Vagina (tissue), 2 donors: ENCODE data around the gene KNDC1. TPM values are rescaled to one million over a fixed set of nuclear protein-coding genes. Genes with fewer than 3 reads are reported as not detected.
A peak's percentile ranks its signal among the peaks of the same experiment; 100 is the strongest.
"Not testable (repeated sequence)": the region's sequence is repeated elsewhere in the genome, so short reads cannot be mapped to it uniquely, and the experiment has no call there.

Experiments
- DNase-seq, 2 donors: peaks; one replicate each; pipeline ENCODE4 v3.0.0-alpha.2; 2017; ENCODE audit errors: extremely low spot score in 2 of 2
- H3K27ac ChIP-seq: fragments of 200-600 bp; sonication (generic); one replicate; pipeline ENCODE4 v1.5.1; 2019
- H3K27me3 ChIP-seq: fragments of 200-600 bp; sonication (generic); one replicate; pipeline ENCODE4 v1.5.1; 2019
- H3K36me3 ChIP-seq, 2 donors: fragments of 200-600 bp; sonication (generic); one replicate each; pipeline ENCODE4 v1.5.1; 2017 to 2019
- H3K4me1 ChIP-seq: fragments of 200-600 bp; sonication (generic); one replicate; pipeline ENCODE4 v1.5.1; 2019
- H3K4me3 ChIP-seq, 2 donors: fragments of 200-600 bp; sonication (generic); 1 replicate in 1 of 2; 2 replicates in 1 of 2; pipeline ENCODE4 v1.5.1; 2016 to 2019
- H3K9me3 ChIP-seq: fragments of 200-600 bp; sonication (generic); one replicate; pipeline ENCODE4 v1.5.1; 2019
- CTCF ChIP-seq, 3 experiments: fragments of 450-650 bp in 2 of 3; fragments of 200-600 bp in 1 of 3; sonication (generic) in 1 of 3; IDR thresholded peaks; one replicate each; pipeline ENCODE4 v1.5.1; 2017 to 2019; ENCODE audit warnings: antibody characterized with exemption in 3 of 3, mild to moderate bottlenecking in 2 of 3, moderate library complexity in 2 of 3
- POLR2A ChIP-seq, 2 donors: fragments of 450-650 bp; IDR thresholded peaks; one replicate each; pipeline ENCODE4 v1.6.1; 2017; ENCODE audit warnings: antibody characterized with exemption in 2 of 2, mild to moderate bottlenecking in 2 of 2, moderate library complexity in 2 of 2
- POLR2AphosphoS5 ChIP-seq, 2 donors: sonication (generic); formaldehyde crosslinking; IDR thresholded peaks; one replicate each; pipeline ENCODE4 v1.9.0; 2017; ENCODE audit warnings: antibody characterized with exemption in 2 of 2, mild to moderate bottlenecking in 2 of 2, low read depth in 1 of 2; ENCODE audit not compliant: insufficient read depth in 1 of 2
- intact Hi-C: fragments of 100-400 bp; cut with DNase I; formaldehyde crosslinking; loops from one replicate; pipeline ENCODE4 v1.15.1; 2023
- total RNA-seq: library from RNA; depleted of rRNA; stranded (reverse); fragments of >200 nt; gene quantifications from one replicate; pipeline ENCODE4 v1.2.3, GENCODE V29; 2016

KNDC1 gene
- total RNA-seq, 1 donor from 2014 or later = 3.4 TPM

GRCh38 chr10:133132473-133133291 is 27.3 kb upstream of the KNDC1 start:
- H3K27me3 ChIP-seq = no peaks in the 10 kb centered on the region
- H3K9me3 ChIP-seq = no peaks in the 10 kb centered on the region
- no peaks in the 10 kb centered on the region for H3K4me1 ChIP-seq
- intact Hi-C loops = no loop called here
- peak in 1 of 2 donors; percentile 64 for DNase-seq
- no peak overlapping the region for H3K4me3 ChIP-seq
- H3K27ac ChIP-seq = no peak overlapping the region
- no peak for TF ChIP-seq POLR2AphosphoS5 (IDR thresholded peaks at IDR 0.05; ENCODE audit: insufficient read depth in 1 of 2, low read depth in 1 of 2)
- TF ChIP-seq CTCF (IDR thresholded peaks at IDR 0.05) = no peak
- TF ChIP-seq POLR2A (IDR thresholded peaks at IDR 0.05) = no peak
- H3K36me3 ChIP-seq = no peaks in the 10 kb centered on the region

GRCh38 chr10:133133471-133134231 is 26.4 kb upstream of the KNDC1 start:
- no peaks in the 10 kb centered on the region for H3K27me3 ChIP-seq
- H3K27ac ChIP-seq = no peak overlapping the region
- no peaks in the 10 kb centered on the region for H3K4me1 ChIP-seq
- peak in 1 of 2 donors; percentile 72 for DNase-seq
- TF ChIP-seq POLR2AphosphoS5 (IDR thresholded peaks at IDR 0.05; ENCODE audit: insufficient read depth in 1 of 2, low read depth in 1 of 2) = no peak
- no peak for TF ChIP-seq CTCF (IDR thresholded peaks at IDR 0.05)
- TF ChIP-seq POLR2A (IDR thresholded peaks at IDR 0.05) = no peak
- no peaks in the 10 kb centered on the region for H3K9me3 ChIP-seq
- intact Hi-C loops = no loop called here
- H3K4me3 ChIP-seq = no peak overlapping the region
- H3K36me3 ChIP-seq = no peaks in the 10 kb centered on the region

- intact Hi-C loops = no loop called here
- H3K36me3 ChIP-seq = no peaks in the 10 kb centered on the region
- TF ChIP-seq POLR2A (IDR thresholded peaks at IDR 0.05) = no peak
- no peak for TF ChIP-seq CTCF (IDR thresholded peaks at IDR 0.05)
- TF ChIP-seq POLR2AphosphoS5 (IDR thresholded peaks at IDR 0.05; ENCODE audit: insufficient read depth in 1 of 2, low read depth in 1 of 2) = no peak
- H3K4me3 ChIP-seq = no peak overlapping the region
- no peaks in the 10 kb centered on the region for H3K4me1 ChIP-seq
- no peaks in the 10 kb centered on the region for H3K27me3 ChIP-seq
- DNase-seq = peak in 1 of 2 donors; percentile 90
- no peaks in the 10 kb centered on the region for H3K9me3 ChIP-seq
- H3K27ac ChIP-seq = no peak overlapping the region
Measured at GRCh38 chr10:133134411-133135115, 25.5 kb upstream of the KNDC1 start.

- H3K4me1 ChIP-seq = no peaks in the 10 kb centered on the region
- H3K36me3 ChIP-seq = no peaks in the 10 kb centered on the region
- H3K27ac ChIP-seq = no peak overlapping the region
- H3K4me3 ChIP-seq = no peak overlapping the region
- intact Hi-C loops = no loop called here
- no peaks in the 10 kb centered on the region for H3K9me3 ChIP-seq
- DNase-seq = peak in 1 of 2 donors; percentile 89
- TF ChIP-seq POLR2AphosphoS5 (IDR thresholded peaks at IDR 0.05; ENCODE audit: insufficient read depth in 1 of 2, low read depth in 1 of 2) = no peak
- no peak for TF ChIP-seq POLR2A (IDR thresholded peaks at IDR 0.05)
- TF ChIP-seq CTCF (IDR thresholded peaks at IDR 0.05) = no peak
- H3K27me3 ChIP-seq = no peaks in the 10 kb centered on the region
Measured at GRCh38 chr10:133135116-133135465, 24.9 kb upstream of the KNDC1 start.

- H3K27me3 ChIP-seq, H3K4me3 ChIP-seq, H3K36me3 ChIP-seq, H3K4me1 ChIP-seq, H3K9me3 ChIP-seq, H3K27ac ChIP-seq, DNase-seq, intact Hi-C loops: not testable (repeated sequence)
Measured at GRCh38 chr10:133137486-133138145, 22.4 kb upstream of the KNDC1 start.
